K562 (cell line): Measurements from ENCODE around the gene PRKCQ.

Source experiments
- ASH1L ChIP-seq: fragments of 450-650 bp; IDR thresholded peaks from 2 replicates; pipeline ENCODE4 v1.6.1; 2018; ENCODE audit warnings: borderline replicate concordance, mild to moderate bottlenecking, low read depth; ENCODE audit not compliant: partially characterized antibody
- BCLAF1 ChIP-seq, 2 experiments: fragments of 450-650 bp in 1 of 2; IDR thresholded peaks; 2 replicates each; pipeline ENCODE4 v1.6.1; 2011 to 2017; ENCODE audit warnings: low read depth in 2 of 2, antibody characterized with exemption in 1 of 2, borderline replicate concordance in 1 of 2, low read length in 1 of 2, mild to moderate bottlenecking in 1 of 2, mixed read lengths in 1 of 2; ENCODE audit not compliant: control insufficient read depth in 1 of 2
- CTCF ChIP-seq, 3 experiments: IDR thresholded peaks in 2 of 3; conservative IDR thresholded peaks in 1 of 3; 2 replicates each; pipeline ENCODE4 v1.5.1; 2011 to 2012; ENCODE audit warnings: low read length in 3 of 3, mild to moderate bottlenecking in 3 of 3, control low read depth in 2 of 3, improper control_type of control experiment in 1 of 3, inconsistent platforms in 1 of 3, low read depth in 1 of 3, mixed read lengths in 1 of 3, moderate library complexity in 1 of 3; ENCODE audit not compliant: insufficient read depth in 2 of 3
- EZH2 ChIP-seq: IDR thresholded peaks from 2 replicates; pipeline ENCODE4 v1.6.1; 2012; ENCODE audit warnings: low read depth, mild to moderate bottlenecking, inconsistent platforms, low read length, borderline replicate concordance
- FOXP4 ChIP-seq: sonication (generic); formaldehyde crosslinking; IDR thresholded peaks from 2 replicates; pipeline ENCODE4 v1.8.0; 2022; ENCODE audit warnings: mild to moderate bottlenecking, missing genetic modification reagents, borderline replicate concordance
- NFRKB ChIP-seq: fragments of 450-650 bp; IDR thresholded peaks from 2 replicates; pipeline ENCODE4 v1.6.1; 2016; ENCODE audit warnings: low read depth
- NR2C2 ChIP-seq, 2 experiments: fragments of 200-800 bp in 1 of 2; sonication (Bioruptor generic) in 1 of 2; sonication (generic) in 1 of 2; formaldehyde crosslinking in 1 of 2; IDR thresholded peaks; 2 replicates each; pipeline versions ENCODE4 v1.6.1 to v1.8.0; 2016 to 2022; ENCODE audit warnings: mild to moderate bottlenecking in 1 of 2, missing compliant biosample characterization in 1 of 2, missing genetic modification characterization in 1 of 2, missing genetic modification reagents in 1 of 2
- POLR2A ChIP-seq: fragments of 450-650 bp; conservative IDR thresholded peaks from 2 replicates; pipeline ENCODE4 v1.6.1; 2016
- RBM15 ChIP-seq: fragments of 200-400 bp; formaldehyde crosslinking; IDR thresholded peaks from 2 replicates; pipeline ENCODE4 v1.6.1; 2018; ENCODE audit warnings: mild to moderate bottlenecking, low read length, moderate library complexity; ENCODE audit not compliant: insufficient read depth
- RCOR1 ChIP-seq, 2 experiments: IDR thresholded peaks; 2 replicates each; pipeline ENCODE4 v1.6.1; 2012; ENCODE audit warnings: low read depth in 2 of 2, low read length in 2 of 2, borderline replicate concordance in 1 of 2, improper control_type of control experiment in 1 of 2
- TFE3 ChIP-seq: fragments of 450-650 bp; formaldehyde crosslinking; IDR thresholded peaks from 2 replicates; pipeline ENCODE4 v1.4.0; 2020; ENCODE audit warnings: mild to moderate bottlenecking, mixed read lengths
- THAP12 ChIP-seq: fragments of 250-450 bp; sonication (Bioruptor Pico); IDR thresholded peaks from 2 replicates; pipeline ENCODE4 v1.9.0; 2021; ENCODE audit warnings: mild to moderate bottlenecking, inconsistent platforms
- THRA ChIP-seq: fragments of 450-650 bp; IDR thresholded peaks from 2 replicates; pipeline ENCODE4 v1.6.1; 2017; ENCODE audit warnings: mild to moderate bottlenecking, moderate library complexity
- YBX1 ChIP-seq: fragments of 450-650 bp; IDR thresholded peaks from 2 replicates; pipeline ENCODE4 v1.7.1; 2016; ENCODE audit warnings: mild to moderate bottlenecking

DNA sequence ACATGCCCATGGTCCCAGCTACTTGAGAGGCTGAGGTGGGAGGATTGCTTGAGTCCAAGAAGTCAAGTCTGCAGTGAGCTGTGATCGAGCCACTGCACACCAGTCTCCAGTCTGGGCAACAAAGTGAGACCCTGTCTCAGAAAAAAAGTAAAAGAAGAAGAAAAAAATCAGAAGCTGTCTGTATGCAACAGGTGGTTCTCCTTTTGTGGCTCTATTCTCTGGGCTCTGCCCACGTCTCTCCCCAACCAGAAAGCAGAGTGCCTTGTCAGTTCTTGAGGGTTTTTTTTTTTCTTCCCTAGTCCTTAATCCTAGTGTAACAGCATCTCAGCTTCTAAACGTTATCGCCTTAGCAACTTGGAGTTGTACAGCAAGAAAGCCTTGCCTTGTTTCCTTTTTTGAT is 89.5 kb downstream of the PRKCQ start:
- TF ChIP-seq BCLAF1 (IDR thresholded peaks at IDR 0.05; ENCODE audit: borderline replicate concordance in 1 of 2, control insufficient read depth in 1 of 2, low read depth in 2 of 2, low read length in 1 of 2) = no peak
- no peak for TF ChIP-seq FOXP4 (CRISPR knock-in tag)
- no peak for TF ChIP-seq TFE3 (CRISPR knock-in tag)
- no peak for TF ChIP-seq RCOR1 (IDR thresholded peaks at IDR 0.05; ENCODE audit: borderline replicate concordance in 1 of 2, low read depth in 2 of 2, low read length in 2 of 2)
- no peak for TF ChIP-seq RBM15
- no peak for TF ChIP-seq CTCF (IDR thresholded peaks at IDR 0.05 in 2 of 3, conservative IDR thresholded peaks at IDR 0.05 in 1 of 3; ENCODE audit: insufficient read depth in 2 of 3, low read depth in 1 of 3, low read length in 3 of 3)
- no peak for TF ChIP-seq NR2C2 (CRISPR knock-in tag; IDR thresholded peaks at IDR 0.05)
- TF ChIP-seq NR2C2 (tag; IDR thresholded peaks at IDR 0.05) = no peak
- no peak for TF ChIP-seq THAP12 (CRISPR knock-in tag)
- no peak for TF ChIP-seq ASH1L
- no peak for TF ChIP-seq EZH2
- TF ChIP-seq THRA = no peak
- no peak for TF ChIP-seq YBX1
- no peak for TF ChIP-seq POLR2A
- TF ChIP-seq NFRKB = no peak
